GM11168 (cell line): ENCODE results near the gene ATOH7.

Source experiments
- in situ Hi-C: fragments of 300-500 bp; cut with MboI; formaldehyde crosslinking; loops from one replicate; pipeline ENCODE4 v1.12.0; 2022; ENCODE audit warnings: low sequenced_read_pairs; ENCODE audit not compliant: unreplicated experiment

ATOH7 gene

GRCh38 chr10:68185085-68185484 is 46.8 kb downstream of the ATOH7 start:
- in situ Hi-C loops: no loop called here

GRCh38 chr10:68184546-68184945 is 47.4 kb downstream of the ATOH7 start:
- in situ Hi-C loops: no loop called here
